Measurements from ENCODE around the gene IPO11.
"Not testable (repeated sequence)": the region's sequence is repeated elsewhere in the genome, so short reads cannot be mapped to it uniquely, and the experiment has no call there.

Gene IPO11

DNA sequence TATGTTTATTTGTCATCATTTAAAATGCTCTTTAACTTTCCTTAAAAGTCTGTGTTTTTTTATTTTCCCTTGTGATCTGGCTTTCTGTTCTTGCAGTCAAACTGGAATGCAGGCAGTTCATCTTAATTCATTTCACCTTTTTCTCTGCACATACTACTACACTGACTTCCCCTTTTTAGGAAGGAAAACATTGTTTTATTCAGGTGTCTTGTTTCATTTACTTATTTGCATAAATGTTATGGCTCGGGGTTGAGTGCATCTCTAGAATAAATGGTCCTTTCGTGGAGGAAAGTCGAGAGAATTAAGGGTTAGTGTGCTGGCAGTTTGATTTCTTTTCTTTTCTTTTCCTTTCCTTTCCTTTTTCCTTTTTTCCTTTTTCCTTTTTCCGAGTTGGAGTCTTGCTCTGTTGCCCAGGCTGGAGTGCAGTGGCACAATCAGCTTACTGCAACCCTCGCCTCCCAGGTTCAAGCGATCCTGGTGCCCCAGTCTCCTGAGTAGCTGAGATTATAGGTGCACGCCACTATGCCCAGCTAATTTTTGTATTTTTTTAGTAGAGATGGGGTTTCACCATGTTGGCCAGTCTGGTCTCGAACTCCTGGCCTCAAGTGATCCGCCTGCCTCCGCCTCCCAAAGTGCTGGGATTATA, 90.0 kb downstream of the IPO11 start:
- intact Hi-C loops (cut with DNase I): no loop called here
- no peak for DNase-seq

- DNase-seq: no peak
- intact Hi-C loops (cut with DNase I): no loop called here
These were observed 91.6 kb downstream of the IPO11 start for GRCh38 chr5:62504129-62504528.

GRCh38 chr5:62506659-62507460, 94.3 kb downstream of the IPO11 start:
- peak in 21 of 42 donors; percentile 12 to 67 (median 42) for DNase-seq
- intact Hi-C loops (cut with DNase I): no loop called here

GRCh38 chr5:62508760-62509159, 96.2 kb downstream of the IPO11 start:
- intact Hi-C loops (cut with DNase I): not testable (repeated sequence)

DNA sequence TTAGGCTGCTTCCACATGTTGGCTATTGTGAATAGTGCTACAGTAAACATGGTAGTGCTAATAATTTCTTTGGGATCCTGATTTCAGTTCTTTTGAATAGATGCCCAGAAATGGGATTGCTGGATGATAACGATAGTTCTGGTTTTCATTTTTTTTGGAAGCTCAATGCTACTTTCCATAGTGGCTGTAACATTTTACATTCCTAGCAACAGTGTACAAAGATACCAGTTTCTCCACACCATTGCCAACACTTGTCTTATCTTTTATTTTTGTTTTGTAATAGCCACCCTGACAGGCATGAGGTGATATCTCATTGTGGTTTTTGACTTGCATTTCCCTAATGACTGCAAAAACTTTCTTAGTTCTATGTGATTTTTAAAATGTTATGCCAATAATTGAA, 97.2 kb downstream of the IPO11 start:
- no peak for DNase-seq
- intact Hi-C loops (cut with DNase I): no loop called here

More at GRCh38 chr5:62508760-62509159, 96.2 kb downstream of the IPO11 start:
- DNase-seq: not testable (repeated sequence)

- DNase-seq; intact Hi-C loops (cut with DNase I): not testable (repeated sequence)
These were observed 100.5 kb downstream of the IPO11 start for GRCh38 chr5:62513085-62513484.

- DNase-seq: no peak
- intact Hi-C loops (cut with DNase I): no loop called here
These were observed 102.1 kb downstream of the IPO11 start for GRCh38 chr5:62514510-62515119.

DNA sequence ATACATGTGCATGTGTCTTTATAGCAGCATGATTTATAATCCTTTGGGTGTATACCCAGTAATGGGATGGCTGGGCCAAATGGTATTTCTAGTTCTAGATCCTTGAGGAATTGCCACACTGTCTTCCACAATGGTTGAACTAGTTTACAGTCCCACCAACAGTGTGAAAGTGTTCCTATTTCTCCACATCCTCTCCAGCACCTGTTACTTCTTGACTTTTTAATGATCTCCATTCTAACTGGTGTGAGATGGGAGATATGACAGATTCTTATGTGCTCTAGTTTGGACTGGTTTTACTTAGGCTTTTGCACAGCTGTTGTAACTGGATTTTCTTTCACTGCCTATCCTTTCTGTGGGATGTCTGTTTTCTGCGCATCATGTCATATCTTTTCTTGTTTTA, 108.2 kb downstream of the IPO11 start:
- DNase-seq; intact Hi-C loops (cut with DNase I): not testable (repeated sequence)

- DNase-seq: peak in 1 of 42 donors; percentile 4
- intact Hi-C loops (cut with DNase I): no loop called here
These were observed 108.8 kb downstream of the IPO11 start for GRCh38 chr5:62521319-62521718.

DNA sequence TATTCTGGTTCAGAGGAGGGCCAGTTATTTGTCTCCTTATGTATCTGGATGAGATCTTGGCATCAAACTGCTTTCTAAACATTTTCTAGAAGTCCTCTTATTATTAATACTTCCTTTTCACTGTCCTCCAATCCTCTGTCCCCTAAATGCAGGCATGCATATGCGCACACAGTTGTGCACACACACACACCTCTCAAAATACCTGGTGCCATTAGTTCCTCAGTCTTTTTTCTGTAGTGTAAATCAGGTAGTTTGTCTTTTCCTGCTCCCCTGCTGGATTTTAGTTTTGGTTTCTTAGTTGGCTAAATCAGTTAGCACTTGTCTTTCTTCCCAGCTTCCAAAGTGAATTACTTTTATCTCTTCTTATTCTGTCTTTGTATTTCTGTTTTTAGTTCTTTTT, 110.2 kb downstream of the IPO11 start:
- no peak for DNase-seq
- intact Hi-C loops (cut with DNase I): no loop called here

- intact Hi-C loops (cut with DNase I): no loop called here
- DNase-seq: no peak
These were observed 121.0 kb downstream of the IPO11 start for GRCh38 chr5:62533597-62533996.

DNA sequence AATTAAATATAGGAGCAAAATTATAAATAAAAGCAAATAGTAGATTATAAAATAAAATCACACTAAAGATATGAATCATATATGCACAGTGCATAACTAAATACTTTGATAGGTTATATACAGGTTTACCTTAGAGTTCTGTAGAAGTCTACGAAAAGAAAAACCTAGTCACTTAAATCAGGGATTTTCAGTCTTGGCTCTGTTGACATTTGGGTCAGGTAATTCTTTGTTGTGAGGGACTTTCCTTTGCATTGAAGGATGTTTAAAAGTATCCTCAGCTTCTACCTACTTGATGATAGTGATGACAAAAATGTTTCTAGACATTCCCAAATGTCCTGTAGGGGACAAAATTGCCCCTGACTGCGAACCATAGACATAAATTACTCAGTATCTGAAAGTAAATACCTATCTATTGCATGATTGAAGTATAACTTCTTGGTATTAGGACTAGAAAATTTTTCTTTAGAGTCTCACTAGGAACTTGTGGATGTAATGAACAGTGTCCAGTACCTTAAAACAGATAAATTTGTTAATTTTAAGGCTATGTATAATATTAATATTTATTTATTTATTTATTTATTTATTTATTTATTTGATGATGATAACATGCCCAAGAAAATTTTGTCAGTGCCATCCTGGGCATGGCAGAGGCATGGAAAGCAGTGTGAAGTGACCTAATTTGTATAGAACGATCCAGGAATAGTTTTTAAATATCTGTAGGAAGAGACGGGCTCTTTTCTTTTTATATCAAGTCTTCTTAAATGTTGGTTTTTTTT, 122.1 kb downstream of the IPO11 start:
- no peak for DNase-seq
- intact Hi-C loops (cut with DNase I): no loop called here

- intact Hi-C loops (cut with DNase I): no loop called here
- no peak for DNase-seq
These were observed 123.7 kb downstream of the IPO11 start for GRCh38 chr5:62536232-62536631.

GRCh38 chr5:62536783-62537182, 124.2 kb downstream of the IPO11 start:
- intact Hi-C loops (cut with DNase I): no loop called here

GRCh38 chr5:62538017-62538942, 125.7 kb downstream of the IPO11 start:
- DNase-seq: no peak
- intact Hi-C loops (cut with DNase I): no loop called here

More at GRCh38 chr5:62536783-62537182, 124.2 kb downstream of the IPO11 start:
- DNase-seq: no peak

DNA sequence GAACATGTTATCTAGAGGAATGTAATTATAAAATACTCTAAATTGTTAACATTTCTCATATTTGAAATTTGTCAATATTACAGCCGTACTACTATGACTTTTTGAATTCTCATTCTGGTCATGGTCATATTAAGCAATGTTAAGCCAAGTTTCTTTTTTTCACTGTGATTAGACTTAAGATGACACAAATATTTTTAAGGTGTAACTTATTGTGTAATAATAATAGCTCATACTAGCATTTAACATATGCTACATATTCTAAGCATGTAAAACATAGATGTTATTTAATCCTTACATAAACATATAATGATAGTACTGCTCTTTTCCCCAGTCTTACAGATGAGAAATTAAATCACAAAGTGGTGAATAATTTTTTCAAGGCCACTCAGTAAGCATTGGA, 130.2 kb downstream of the IPO11 start:
- intact Hi-C loops (cut with DNase I): no loop called here
- DNase-seq: no peak

DNA sequence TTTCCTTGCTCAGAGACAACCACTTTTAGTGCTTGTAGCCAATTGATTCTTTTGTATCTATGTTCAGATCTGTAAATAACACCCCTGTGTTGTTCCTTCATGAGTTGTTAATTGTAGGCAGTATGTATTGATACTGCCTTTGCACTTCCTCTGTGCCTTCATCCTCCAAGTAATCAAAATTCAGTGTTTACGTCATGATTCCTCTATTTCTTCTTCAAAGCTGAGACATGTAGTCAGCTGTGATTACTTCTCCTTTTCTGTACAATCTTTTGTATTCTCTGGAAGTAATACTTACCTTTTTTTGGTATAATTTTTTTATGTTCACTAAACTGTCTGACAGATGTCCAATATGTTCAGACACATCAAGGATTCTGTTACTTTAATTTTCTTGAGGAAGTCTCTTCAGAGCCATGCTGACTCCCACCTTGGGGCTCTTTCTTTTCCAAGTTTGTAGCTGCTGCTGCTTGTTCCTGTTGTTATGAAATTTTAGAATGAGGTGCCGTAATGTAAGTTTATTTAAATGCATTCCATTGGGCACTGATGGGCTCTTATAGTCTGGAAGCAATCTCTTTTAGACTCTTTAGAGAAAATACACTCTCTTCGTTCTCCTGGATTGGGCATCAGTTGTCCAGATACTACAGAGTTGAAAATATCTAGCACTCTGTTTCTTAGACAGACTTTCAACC, 135.5 kb downstream of the IPO11 start:
- intact Hi-C loops (cut with DNase I): no loop called here
- DNase-seq: no peak

- DNase-seq: no peak
- intact Hi-C loops (cut with DNase I): no loop called here
These were observed 137.5 kb downstream of the IPO11 start for GRCh38 chr5:62550103-62550502.

All from head of caudate nucleus (tissue), 42 donors.